ENCODE measurements around the gene C13orf46. TPM values are rescaled to one million over a fixed set of nuclear protein-coding genes. Genes with fewer than 3 reads are reported as not detected.

C13orf46 gene
- total and polyA plus RNA-seq, 2 of the 8 experiments (the other 6 are each of a cell fraction or from before 2014, with no cell fraction given): 0.23 to 0.28 TPM

DNA sequence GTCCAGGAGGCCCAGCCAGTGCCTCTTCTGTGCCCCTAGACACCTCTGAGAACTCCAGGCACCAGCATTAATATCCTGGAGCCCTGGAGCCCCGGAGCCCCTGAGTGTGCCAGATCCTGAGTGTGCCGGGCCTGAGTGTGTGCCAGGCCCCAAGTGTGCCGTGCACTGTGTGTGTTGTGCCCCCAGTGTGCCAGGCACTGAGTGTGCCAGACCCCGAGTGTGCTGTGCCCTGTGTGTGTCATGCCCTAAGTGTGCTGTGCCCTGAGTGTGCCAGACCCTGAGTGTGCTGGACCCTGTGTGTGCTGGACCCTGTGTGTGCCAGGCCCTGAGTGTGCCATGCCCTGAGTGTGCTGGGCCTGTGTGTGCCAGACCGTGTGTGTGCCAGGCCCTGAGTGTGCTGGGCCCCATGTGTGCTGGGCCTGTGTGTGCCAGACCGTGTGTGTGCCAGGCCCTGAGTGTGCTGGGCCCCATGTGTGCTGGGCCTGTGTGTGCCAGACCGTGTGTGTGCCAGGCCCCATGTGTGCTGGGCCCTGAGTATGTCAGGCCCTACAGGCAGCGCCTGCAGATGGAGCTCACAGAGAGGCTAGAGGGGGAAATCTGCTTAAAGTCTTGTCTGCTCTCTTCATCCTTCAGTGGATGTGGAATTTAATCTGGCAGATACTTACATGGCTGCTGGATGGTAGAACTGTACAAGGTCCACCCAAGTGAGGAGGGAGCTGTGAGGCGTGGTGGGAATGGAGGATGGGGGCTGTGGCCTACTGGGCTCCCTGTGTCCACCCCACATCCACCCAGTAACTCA is 53.9 kb downstream of the C13orf46 start:
- Histone ChIP-seq H2BK5ac (ENCODE audit: low read depth, low read length) (no peak overlapping the region), H2BK20ac (ENCODE audit: low read length) (no peak overlapping the region), H3K56ac (replicated peaks; ENCODE audit: insufficient read length, low read depth, low read length) (no peak overlapping the region), H3K27me3 (replicated peaks in 1 of 4; ENCODE audit: control insufficient read depth in 3 of 4, extremely low read depth in 1 of 4, insufficient read depth in 3 of 4, low read length in 3 of 4) (peaks cover 0 to 2% (median 0%) of the 10 kb centered on the region in 4 experiments; a peak in 1 of 7 replicates), H3K23me2 (ENCODE audit: low read depth, low read length) (no peaks in the 10 kb centered on the region), H3K18ac (ENCODE audit: extremely low read depth, low read length) (no peak overlapping the region), H3K79me2 (ENCODE audit: control insufficient read depth in 1 of 2, insufficient read depth in 2 of 2, low read length in 2 of 2) (no peaks in the 10 kb centered on the region), H2BK12ac (ENCODE audit: low read depth, low read length) (no peak overlapping the region), H3K9me3 (ENCODE audit: insufficient read depth in 2 of 2, low read depth in 1 of 2, low read length in 1 of 2) (peaks cover 6% of the 10 kb centered on the region in 2 experiments; a peak in 2 of 4 replicates), H4K91ac (replicated peaks; ENCODE audit: insufficient read length, low read length) (no peak overlapping the region), H3K79me1 (ENCODE audit: low read depth, low read length) (no peaks in the 10 kb centered on the region), H2BK15ac (ENCODE audit: low read length) (no peak overlapping the region), H3K4me1 (replicated peaks in 1 of 4; ENCODE audit: control insufficient read depth in 3 of 4, insufficient read depth in 4 of 4, low read length in 3 of 4) (no peaks in the 10 kb centered on the region), H2AFZ (ENCODE audit: low read length) (no peak overlapping the region), H4K20me1 (replicated peaks in 1 of 2; ENCODE audit: control insufficient read depth in 1 of 2, insufficient read depth in 2 of 2, low read length in 2 of 2) (no peaks in the 10 kb centered on the region), H2AK5ac (ENCODE audit: low read depth, low read length) (no peak overlapping the region), H3K23ac (ENCODE audit: insufficient read length) (no peak overlapping the region), H4K5ac (ENCODE audit: insufficient read length, low read depth, low read length) (no peak overlapping the region), H3K4me2 (ENCODE audit: insufficient read depth in 1 of 2, low read depth in 2 of 2, low read length in 2 of 2) (no peak overlapping the region), H2BK120ac (replicated peaks; ENCODE audit: low read depth, low read length) (no peak overlapping the region), H3K9ac (replicated peaks in 1 of 4; ENCODE audit: extremely low read depth in 1 of 4, low read depth in 3 of 4, low read length in 3 of 4) (no peak overlapping the region), H4K8ac (ENCODE audit: extremely low read depth, insufficient read depth, low read length) (no peak overlapping the region; the same call in 1 of the 2 replicates), H3K36me3 (ENCODE audit: control insufficient read depth in 2 of 4, insufficient read depth in 4 of 4, low read length in 3 of 4) (no peaks in the 10 kb centered on the region), H3K14ac (ENCODE audit: insufficient read length) (no peak overlapping the region), H3K4me3 (ENCODE audit: extremely low read depth in 1 of 4, insufficient read depth in 2 of 4, low read depth in 3 of 4, low read length in 4 of 4) (no peak overlapping the region), H3K27ac (ENCODE audit: low read depth, low read length) (no peak overlapping the region), H3K4ac (replicated peaks; ENCODE audit: insufficient read length, low read depth, low read length) (no peak overlapping the region)
- FAIRE-seq: no peak
- DNase-seq (ENCODE audit: low read depth in 1 of 2, low spot score in 2 of 2): no peak
- ChIA-PET CTCF (ENCODE audit: partially characterized antibody) (interaction anchor here (0.7 to 1.5 kb wide), 3 partner anchors 9 to 294 kb away, joined by 3 to 6 read pairs (median 3); no protein-coding TSS in a partner anchor), POLR2A (ENCODE audit: partially characterized antibody) (no interaction called here)
- WGBS, 2 experiments (ENCODE audit: extremely low coverage in 1 of 2, insufficient coverage in 1 of 2, insufficient read length in 1 of 2, insufficient replicate concordance in 2 of 2, low coverage in 1 of 2, low lambda C conversion rate in 2 of 2, missing lambda C conversion rate in 1 of 2): 82% methylated on average over 9 of the region's 9 CpGs; no CpG with 5 or more reads in 1 of the 2 experiments
- TF ChIP-seq CEBPB (IDR thresholded peaks at IDR 0.05; ENCODE audit: low read depth, low read length) (no peak), NANOG (IDR thresholded peaks at IDR 0.05; ENCODE audit: insufficient read depth, low read depth, low read length, poor library complexity, severe bottlenecking) (no peak), SAP30 (IDR thresholded peaks at IDR 0.05; ENCODE audit: insufficient read depth, insufficient replicate concordance, low read length) (no peak), FOSL1 (IDR thresholded peaks at IDR 0.05; ENCODE audit: insufficient read depth, low read depth, low read length) (no peak), CHD2 (IDR thresholded peaks at IDR 0.05; ENCODE audit: low read length) (no peak), KDM5A (IDR thresholded peaks at IDR 0.05; ENCODE audit: low read length) (no peak), EP300 (IDR thresholded peaks at IDR 0.05; ENCODE audit: borderline replicate concordance in 1 of 2, low read depth in 2 of 2, low read length in 2 of 2) (no peak)
- TF ChIP-seq, protein P1, sequence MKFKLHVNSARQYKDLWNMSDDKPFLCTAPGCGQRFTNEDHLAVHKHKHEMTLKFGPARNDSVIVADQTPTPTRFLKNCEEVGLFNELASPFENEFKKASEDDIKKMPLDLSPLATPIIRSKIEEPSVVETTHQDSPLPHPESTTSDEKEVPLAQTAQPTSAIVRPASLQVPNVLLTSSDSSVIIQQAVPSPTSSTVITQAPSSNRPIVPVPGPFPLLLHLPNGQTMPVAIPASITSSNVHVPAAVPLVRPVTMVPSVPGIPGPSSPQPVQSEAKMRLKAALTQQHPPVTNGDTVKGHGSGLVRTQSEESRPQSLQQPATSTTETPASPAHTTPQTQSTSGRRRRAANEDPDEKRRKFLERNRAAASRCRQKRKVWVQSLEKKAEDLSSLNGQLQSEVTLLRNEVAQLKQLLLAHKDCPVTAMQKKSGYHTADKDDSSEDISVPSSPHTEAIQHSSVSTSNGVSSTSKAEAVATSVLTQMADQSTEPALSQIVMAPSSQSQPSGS (IDR thresholded peaks at IDR 0.05; ENCODE audit: low read length): no peak
- TF ChIP-seq, protein P2, sequence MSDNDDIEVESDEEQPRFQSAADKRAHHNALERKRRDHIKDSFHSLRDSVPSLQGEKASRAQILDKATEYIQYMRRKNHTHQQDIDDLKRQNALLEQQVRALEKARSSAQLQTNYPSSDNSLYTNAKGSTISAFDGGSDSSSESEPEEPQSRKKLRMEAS (IDR thresholded peaks at IDR 0.05): no peak

All from H1 (cell line).